Mucosa of gallbladder (tissue), 1 donor: ENCODE measurements around the gene CA10. TPM values are rescaled to one million over a fixed set of nuclear protein-coding genes. Genes with fewer than 3 reads are reported as not detected.

Experiments
- DNase-seq: peaks from one replicate; pipeline ENCODE4 v3.0.0-alpha.2; 2020; ENCODE audit warnings: low spot score
- total RNA-seq: library from RNA; stranded (reverse); gene quantifications from one replicate; pipeline ENCODE4 v1.2.1, GENCODE V29; 2021
- donor health status: DM: no; HTN: no; CAD: no.

CA10 gene
- total RNA-seq, 1 donor from 2014 or later: 0.17 TPM

- no peak for DNase-seq
These were observed 511.4 kb downstream of the CA10 start for GRCh38 chr17:51647067-51647466.

GRCh38 chr17:51646539-51646938 lies 512.0 kb downstream of the CA10 start:
- DNase-seq: no peak

GRCh38 chr17:51645056-51645455 lies 513.5 kb downstream of the CA10 start:
- no peak for DNase-seq

- no peak for DNase-seq
These were observed 514.6 kb downstream of the CA10 start for GRCh38 chr17:51643702-51644490.

- DNase-seq: no peak
These were observed 516.5 kb downstream of the CA10 start for GRCh38 chr17:51642029-51642428.

GRCh38 chr17:51640108-51640622 lies 518.3 kb downstream of the CA10 start:
- DNase-seq: no peak

GRCh38 chr17:51638971-51639370 lies 519.5 kb downstream of the CA10 start:
- DNase-seq: no peak

- no peak for DNase-seq
These were observed 522.2 kb downstream of the CA10 start for GRCh38 chr17:51636291-51636690.

- DNase-seq: no peak
These were observed 528.3 kb downstream of the CA10 start for GRCh38 chr17:51630101-51630671.

GRCh38 chr17:51629232-51629631 lies 529.3 kb downstream of the CA10 start:
- no peak for DNase-seq

GRCh38 chr17:51627779-51628178 lies 530.7 kb downstream of the CA10 start:
- DNase-seq: no peak

- DNase-seq: no peak
These were observed 540.0 kb downstream of the CA10 start for GRCh38 chr17:51618476-51618875.

- no peak for DNase-seq
These were observed 540.5 kb downstream of the CA10 start for GRCh38 chr17:51617986-51618385.

GRCh38 chr17:51613255-51613654 lies 545.3 kb downstream of the CA10 start:
- no peak for DNase-seq

- no peak for DNase-seq
These were observed 545.8 kb downstream of the CA10 start for GRCh38 chr17:51612692-51613091.

GRCh38 chr17:51611585-51611984 lies 546.9 kb downstream of the CA10 start:
- no peak for DNase-seq

- DNase-seq: no peak
These were observed 547.7 kb downstream of the CA10 start for GRCh38 chr17:51610834-51611233.

GRCh38 chr17:51610155-51610554 lies 548.4 kb downstream of the CA10 start:
- DNase-seq: no peak

GRCh38 chr17:51608251-51608933 lies 550.1 kb downstream of the CA10 start:
- no peak for DNase-seq

GRCh38 chr17:51607512-51607911 lies 551.0 kb downstream of the CA10 start:
- no peak for DNase-seq

GRCh38 chr17:51604299-51605020 lies 554.1 kb downstream of the CA10 start:
- no peak for DNase-seq

GRCh38 chr17:51601622-51602261 lies 556.8 kb downstream of the CA10 start:
- DNase-seq: no peak
